Testis (tissue), 2 donors: ENCODE results near the gene CALY.

Experiments used
- POLR2A ChIP-seq: fragments of 450-650 bp; IDR thresholded peaks from one replicate; pipeline ENCODE4 v1.6.1; 2017; ENCODE audit warnings: antibody characterized with exemption, mild to moderate bottlenecking, moderate library complexity
- TF ChIP-seq, protein P1 (sequence below), 3 experiments: fragments of 450-650 bp in 2 of 3; fragments of 200-600 bp in 1 of 3; sonication (generic) in 1 of 3; IDR thresholded peaks; one replicate each; pipeline ENCODE4 v1.5.1; 2016 to 2019; ENCODE audit warnings: antibody characterized with exemption in 3 of 3, mild to moderate bottlenecking in 2 of 3, moderate library complexity in 1 of 3

DNA sequence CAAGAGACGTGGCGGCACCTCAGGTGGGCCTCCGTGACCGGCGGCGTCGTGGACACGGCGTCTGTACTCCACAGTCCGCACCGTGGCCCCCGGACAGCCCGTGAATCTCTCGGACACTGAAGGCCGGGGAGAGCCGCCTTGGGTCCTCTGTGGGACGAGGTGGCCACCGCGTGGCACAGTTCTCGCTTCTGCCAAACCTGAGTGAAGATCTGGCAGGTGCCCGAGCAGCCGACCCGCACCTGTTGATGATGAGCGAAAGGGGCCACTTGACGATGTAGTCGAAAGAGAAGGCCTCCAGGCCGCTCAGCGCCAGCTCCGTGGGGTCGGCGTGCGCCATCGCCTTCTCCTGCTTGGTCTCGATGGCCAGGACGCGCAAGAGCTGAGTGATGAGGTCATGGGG is 51.5 kb downstream of the CALY start:
- TF ChIP-seq POLR2A, result no peak
- TF ChIP-seq, protein P1, sequence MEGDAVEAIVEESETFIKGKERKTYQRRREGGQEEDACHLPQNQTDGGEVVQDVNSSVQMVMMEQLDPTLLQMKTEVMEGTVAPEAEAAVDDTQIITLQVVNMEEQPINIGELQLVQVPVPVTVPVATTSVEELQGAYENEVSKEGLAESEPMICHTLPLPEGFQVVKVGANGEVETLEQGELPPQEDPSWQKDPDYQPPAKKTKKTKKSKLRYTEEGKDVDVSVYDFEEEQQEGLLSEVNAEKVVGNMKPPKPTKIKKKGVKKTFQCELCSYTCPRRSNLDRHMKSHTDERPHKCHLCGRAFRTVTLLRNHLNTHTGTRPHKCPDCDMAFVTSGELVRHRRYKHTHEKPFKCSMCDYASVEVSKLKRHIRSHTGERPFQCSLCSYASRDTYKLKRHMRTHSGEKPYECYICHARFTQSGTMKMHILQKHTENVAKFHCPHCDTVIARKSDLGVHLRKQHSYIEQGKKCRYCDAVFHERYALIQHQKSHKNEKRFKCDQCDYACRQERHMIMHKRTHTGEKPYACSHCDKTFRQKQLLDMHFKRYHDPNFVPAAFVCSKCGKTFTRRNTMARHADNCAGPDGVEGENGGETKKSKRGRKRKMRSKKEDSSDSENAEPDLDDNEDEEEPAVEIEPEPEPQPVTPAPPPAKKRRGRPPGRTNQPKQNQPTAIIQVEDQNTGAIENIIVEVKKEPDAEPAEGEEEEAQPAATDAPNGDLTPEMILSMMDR (IDR thresholded peaks at IDR 0.05), result no peak
